ENCODE data around the gene DRD4. TPM values are rescaled to one million over a fixed set of nuclear protein-coding genes. Genes with fewer than 3 reads are reported as not detected.

DRD4 gene
- total and polyA plus RNA-seq, 12 donors: 0.28 to 1.3 (median 0.47) TPM; not detected in 3

GRCh38 chr11:612961-613300, 24.1 kb upstream of the DRD4 start:
- 88 to 92% (median 90%) methylated on average over 4 to 10 of the region's 10 CpGs; no CpG with 5 or more reads in 1 of the 4 donors for whole genome bisulfite sequencing, 4 donors
- Histone ChIP-seq H3K4me3 (no peak overlapping the region), H3K9me3 (replicated peaks in 1 of 3) (no peaks in the 10 kb centered on the region), H3K4me1 (replicated peaks in 1 of 2) (peaks cover 0 to 23% of the 10 kb centered on the region in 2 donors), H3K36me3 (replicated peaks in 1 of 2) (peaks cover 0 to 60% of the 10 kb centered on the region in 2 donors), H3K27ac (peak overlapping the region in 2 of 5 donors; percentile 26 to 98), H3K27me3 (no peaks in the 10 kb centered on the region)
- intact Hi-C loops (cut with DNase I): loop anchor here in 1 of 2 donors (5.0 kb wide), 1 partner anchor 56 kb away; no protein-coding TSS in a partner anchor
- TF ChIP-seq CTCF (IDR thresholded peaks at IDR 0.05) (no peak), POLR2A (IDR thresholded peaks at IDR 0.05) (no peak)
- no peak for DNase-seq

GRCh38 chr11:613369-613968, 23.6 kb upstream of the DRD4 start:
- no peak overlapping the region for H3K4me3 ChIP-seq
- 69 to 79% (median 75%) methylated on average over 10 to 36 of the region's 36 CpGs for WGBS, 4 donors
- peak in 3 of 7 donors; percentile 50 to 86 (median 63) for DNase-seq

GRCh38 chr11:614021-614622, 22.9 kb upstream of the DRD4 start:
- intact Hi-C loops (cut with DNase I): loop anchor here in 1 of 2 donors (5.0 kb wide), 1 partner anchor 57 kb away; no protein-coding TSS in a partner anchor

More at GRCh38 chr11:613369-613968, 23.6 kb upstream of the DRD4 start:
- Histone ChIP-seq H3K27ac (peak overlapping the region in 2 of 5 donors; percentile 26 to 98), H3K27me3 (no peaks in the 10 kb centered on the region), H3K4me1 (replicated peaks in 1 of 2) (peaks cover 0 to 17% of the 10 kb centered on the region in 2 donors), H3K9me3 (replicated peaks in 1 of 3) (no peaks in the 10 kb centered on the region), H3K36me3 (replicated peaks in 1 of 2) (peaks cover 0 to 55% of the 10 kb centered on the region in 2 donors)
- TF ChIP-seq POLR2A (IDR thresholded peaks at IDR 0.05) (no peak), CTCF (IDR thresholded peaks at IDR 0.05) (no peak)
- intact Hi-C loops (cut with DNase I): loop anchor here in 1 of 2 donors (5.0 kb wide), 1 partner anchor 56 kb away; no protein-coding TSS in a partner anchor

More at GRCh38 chr11:614021-614622, 22.9 kb upstream of the DRD4 start:
- H3K36me3 ChIP-seq (replicated peaks in 1 of 2): peaks cover 0 to 48% of the 10 kb centered on the region in 2 donors
- no peaks in the 10 kb centered on the region for H3K27me3 ChIP-seq
- H3K4me1 ChIP-seq (replicated peaks in 1 of 2): peaks cover 0 to 14% of the 10 kb centered on the region in 2 donors
- H3K9me3 ChIP-seq (replicated peaks in 1 of 3): no peaks in the 10 kb centered on the region
- 77 to 83% (median 80%) methylated on average over 6 to 14 of the region's 14 CpGs for WGBS, 4 donors
- peak overlapping the region in 2 of 5 donors; percentile 12 to 98 for H3K27ac ChIP-seq
- peak in 1 of 7 donors; percentile 54 for DNase-seq
- no peak overlapping the region for H3K4me3 ChIP-seq
- no peak for TF ChIP-seq POLR2A (IDR thresholded peaks at IDR 0.05)
- no peak for TF ChIP-seq CTCF (IDR thresholded peaks at IDR 0.05)
